ENCODE results near the gene BCAN.
"Not testable (repeated sequence)": the region's sequence is repeated elsewhere in the genome, so short reads cannot be mapped to it uniquely, and the experiment has no call there.

DNA sequence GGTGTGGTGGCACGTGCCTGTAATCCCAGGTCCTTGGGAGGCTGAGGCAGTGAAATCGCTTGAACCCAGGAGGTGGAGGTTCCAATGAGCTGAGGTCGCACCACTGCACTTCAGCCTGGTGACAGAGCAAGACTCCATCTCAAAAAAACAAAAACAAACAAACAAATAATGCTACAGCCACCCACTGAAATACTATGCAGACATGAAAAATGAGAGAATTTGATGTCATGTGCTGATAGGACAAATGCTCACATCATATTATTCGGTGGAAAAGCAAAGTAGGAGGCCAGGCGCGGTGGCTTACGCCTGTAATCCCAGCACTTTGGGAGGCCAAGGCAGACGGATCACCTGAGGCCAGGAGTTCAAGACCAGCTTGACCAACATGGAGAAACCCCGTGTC, 31.8 kb upstream of the BCAN start:
- not testable (repeated sequence) for TF ChIP-seq CTCF (IDR thresholded peaks at IDR 0.05); NR3C1 (IDR thresholded peaks at IDR 0.05); EP300 (IDR thresholded peaks at IDR 0.05); POLR2A (IDR thresholded peaks at IDR 0.05; ENCODE audit: low read length); MAZ (IDR thresholded peaks at IDR 0.05; ENCODE audit: borderline replicate concordance, low read depth, low read length); RCOR1 (IDR thresholded peaks at IDR 0.05; ENCODE audit: low read depth, low read length); MAFK (IDR thresholded peaks at IDR 0.05; ENCODE audit: partially characterized antibody); KDM1A (IDR thresholded peaks at IDR 0.05; ENCODE audit: low read depth); CHD2 (IDR thresholded peaks at IDR 0.05; ENCODE audit: low read length, partially characterized antibody); JUN (IDR thresholded peaks at IDR 0.05)
- TF ChIP-seq, protein P1, sequence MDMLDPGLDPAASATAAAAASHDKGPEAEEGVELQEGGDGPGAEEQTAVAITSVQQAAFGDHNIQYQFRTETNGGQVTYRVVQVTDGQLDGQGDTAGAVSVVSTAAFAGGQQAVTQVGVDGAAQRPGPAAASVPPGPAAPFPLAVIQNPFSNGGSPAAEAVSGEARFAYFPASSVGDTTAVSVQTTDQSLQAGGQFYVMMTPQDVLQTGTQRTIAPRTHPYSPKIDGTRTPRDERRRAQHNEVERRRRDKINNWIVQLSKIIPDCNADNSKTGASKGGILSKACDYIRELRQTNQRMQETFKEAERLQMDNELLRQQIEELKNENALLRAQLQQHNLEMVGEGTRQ (IDR thresholded peaks at IDR 0.05): not testable (repeated sequence)

Measured in A549 (cell line).